Prostate gland (tissue), 2 donors: ENCODE measurements around the gene MLIP.

Experiments used
- POLR2A ChIP-seq: fragments of 450-650 bp; IDR thresholded peaks from one replicate; pipeline ENCODE4 v1.6.1; 2016; ENCODE audit warnings: antibody characterized with exemption, mild to moderate bottlenecking
- POLR2AphosphoS5 ChIP-seq: sonication (generic); formaldehyde crosslinking; IDR thresholded peaks from one replicate; pipeline ENCODE4 v1.6.1; 2017; ENCODE audit warnings: antibody characterized with exemption
- TF ChIP-seq, protein P1 (sequence below), 4 experiments: fragments of 200-600 bp in 2 of 4; fragments of 450-650 bp in 2 of 4; sonication (generic) in 2 of 4; IDR thresholded peaks; 1 replicate in 3 of 4; 2 replicates in 1 of 4; pipeline ENCODE4 v1.5.1; 2016 to 2019; ENCODE audit warnings: antibody characterized with exemption in 4 of 4, mild to moderate bottlenecking in 2 of 4, moderate library complexity in 2 of 4

DNA sequence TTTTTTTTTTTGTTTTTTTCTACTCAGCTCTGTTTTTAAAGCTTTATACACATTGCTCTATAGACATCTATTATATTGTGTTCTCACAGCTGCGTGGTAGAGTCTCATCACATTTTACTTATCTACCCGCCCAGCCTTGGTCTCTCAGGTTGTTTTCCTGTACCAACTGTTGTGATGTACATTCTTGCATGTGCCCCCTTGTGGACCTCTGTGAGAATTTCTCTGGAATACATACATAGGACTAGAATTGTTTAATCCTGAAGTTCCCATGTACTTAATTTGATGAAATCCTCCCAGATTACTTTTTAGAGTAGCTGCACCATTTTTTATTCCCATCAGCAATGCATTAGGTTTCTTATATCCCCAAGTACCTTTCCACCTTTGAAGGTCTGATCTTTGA lies 156.6 kb downstream of the MLIP start:
- TF ChIP-seq POLR2A, result no peak
- TF ChIP-seq, protein P1, sequence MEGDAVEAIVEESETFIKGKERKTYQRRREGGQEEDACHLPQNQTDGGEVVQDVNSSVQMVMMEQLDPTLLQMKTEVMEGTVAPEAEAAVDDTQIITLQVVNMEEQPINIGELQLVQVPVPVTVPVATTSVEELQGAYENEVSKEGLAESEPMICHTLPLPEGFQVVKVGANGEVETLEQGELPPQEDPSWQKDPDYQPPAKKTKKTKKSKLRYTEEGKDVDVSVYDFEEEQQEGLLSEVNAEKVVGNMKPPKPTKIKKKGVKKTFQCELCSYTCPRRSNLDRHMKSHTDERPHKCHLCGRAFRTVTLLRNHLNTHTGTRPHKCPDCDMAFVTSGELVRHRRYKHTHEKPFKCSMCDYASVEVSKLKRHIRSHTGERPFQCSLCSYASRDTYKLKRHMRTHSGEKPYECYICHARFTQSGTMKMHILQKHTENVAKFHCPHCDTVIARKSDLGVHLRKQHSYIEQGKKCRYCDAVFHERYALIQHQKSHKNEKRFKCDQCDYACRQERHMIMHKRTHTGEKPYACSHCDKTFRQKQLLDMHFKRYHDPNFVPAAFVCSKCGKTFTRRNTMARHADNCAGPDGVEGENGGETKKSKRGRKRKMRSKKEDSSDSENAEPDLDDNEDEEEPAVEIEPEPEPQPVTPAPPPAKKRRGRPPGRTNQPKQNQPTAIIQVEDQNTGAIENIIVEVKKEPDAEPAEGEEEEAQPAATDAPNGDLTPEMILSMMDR (IDR thresholded peaks at IDR 0.05), result peak in 3 of 4 experiments; percentile 30 to 45 (median 36)
- no peak for TF ChIP-seq POLR2AphosphoS5
